PC-9 (cell line): ENCODE measurements around the gene PHC2. TPM values are rescaled to one million over a fixed set of nuclear protein-coding genes. Genes with fewer than 3 reads are reported as not detected.

Experiments
- BruUV-seq: library from RNA; stranded (reverse); fragments of 400-500 nt; replicated peaks from 2 replicates; lab custom pipeline; 2021; lab: Mats Ljungman, UMichigan
- CTCF ChIA-PET: fragments of 300-600 bp; sonication (Branson Sonifier 250); formaldehyde crosslinking; loops from one replicate; lab custom pipeline; 2022; ENCODE audit warnings: antibody characterized with exemption; lab: Charles Lee
- POLR2A ChIA-PET: fragments of 300-600 bp; sonication (Branson Sonifier 250); formaldehyde crosslinking; loops from one replicate; lab custom pipeline; 2022; ENCODE audit warnings: antibody characterized with exemption; ENCODE audit not compliant: unreplicated experiment; lab: Charles Lee
- DNase-seq, 2 experiments: peaks; one replicate each; pipeline versions ENCODE4 v3.0.0 to v3.0.0-alpha.2; 2015 to 2022; ENCODE audit warnings: mixed read lengths in 1 of 2
- H2AFZ ChIP-seq: fragments of 200-600 bp; sonication (generic); 2 replicates; pipeline ENCODE4 v1.8.1; 2017; ENCODE audit warnings: antibody characterized with exemption
- H3F3A ChIP-seq: fragments of 200-600 bp; sonication (generic); 2 replicates; pipeline ENCODE4 v1.8.1; 2017; ENCODE audit warnings: antibody characterized with exemption, mild to moderate bottlenecking, low read depth; ENCODE audit not compliant: insufficient read depth
- H3K27ac ChIP-seq: fragments of 200-600 bp; sonication (generic); 2 replicates; pipeline ENCODE4 v1.6.1; 2016; ENCODE audit warnings: mixed run types
- H3K27me3 ChIP-seq: fragments of 200-600 bp; sonication (generic); 2 replicates; pipeline ENCODE4 v1.6.1; 2016; ENCODE audit warnings: low read depth, mixed run types; ENCODE audit not compliant: insufficient read depth
- H3K36me3 ChIP-seq: fragments of 200-600 bp; sonication (generic); 2 replicates; pipeline ENCODE4 v1.6.1; 2016; ENCODE audit warnings: low read depth, mixed run types
- H3K4me1 ChIP-seq: fragments of 200-600 bp; sonication (generic); replicated peaks from 2 replicates; pipeline ENCODE4 v1.6.1; 2016; ENCODE audit warnings: mixed run types; ENCODE audit not compliant: insufficient read depth
- H3K4me2 ChIP-seq: fragments of 200-600 bp; sonication (generic); 2 replicates; pipeline ENCODE4 v1.6.1; 2017; ENCODE audit warnings: mixed run types
- H3K4me3 ChIP-seq: fragments of 200-600 bp; sonication (generic); 2 replicates; pipeline ENCODE4 v1.6.1; 2016; ENCODE audit warnings: mixed run types
- H3K79me2 ChIP-seq: fragments of 200-600 bp; sonication (generic); 2 replicates; pipeline ENCODE4 v1.6.1; 2017; ENCODE audit warnings: low read depth, mixed run types
- H3K9me2 ChIP-seq: fragments of 200-600 bp; sonication (generic); 2 replicates; pipeline ENCODE4 v1.8.1; 2017; ENCODE audit warnings: mild to moderate bottlenecking; ENCODE audit not compliant: insufficient read depth
- H3K9me3 ChIP-seq: fragments of 200-600 bp; sonication (generic); 2 replicates; pipeline ENCODE4 v1.8.1; 2016; ENCODE audit warnings: low read depth; ENCODE audit not compliant: insufficient read depth
- H4K20me1 ChIP-seq: fragments of 200-600 bp; sonication (generic); 2 replicates; pipeline ENCODE4 v1.8.1; 2017; ENCODE audit not compliant: insufficient read depth
- CTCF ChIP-seq: fragments of 200-600 bp; sonication (generic); conservative IDR thresholded peaks from 2 replicates; pipeline ENCODE4 v1.6.1; 2017; ENCODE audit warnings: mixed run types, antibody characterized with exemption, mild to moderate bottlenecking, moderate library complexity
- EZH2 ChIP-seq: fragments of 200-600 bp; sonication (generic); IDR thresholded peaks from 2 replicates; pipeline ENCODE4 v1.8.0; 2017; ENCODE audit warnings: antibody characterized with exemption, low read depth
- intact Hi-C: fragments of 100-400 bp; cut with micrococcal nuclease; formaldehyde crosslinking; loops from one replicate; pipeline ENCODE4 v1.10.0; 2022; ENCODE audit not compliant: unreplicated experiment
- total RNA-seq: library from RNA; stranded (reverse); gene quantifications from 2 replicates; pipeline ENCODE4 v1.2.3, GENCODE V29; 2021

The PHC2 gene
- total RNA-seq, 1 experiment from 2014 or later, result 48.1 TPM

- Histone ChIP-seq H3K4me3 (no peak overlapping the region), H3K9me3 (no peaks in the 10 kb centered on the region), H3F3A (peaks cover 17% of the 10 kb centered on the region; the same call in 1 of the 2 replicates), H3K79me2 (no peaks in the 10 kb centered on the region), H3K27ac (0 out of 2 replicates have a peak overlapping the region, but pooled peaks have one; percentile 64), H2AFZ (no peak overlapping the region), H4K20me1 (no peaks in the 10 kb centered on the region), H3K4me1 (peaks cover 27% of the 10 kb centered on the region), H3K27me3 (no peaks in the 10 kb centered on the region), H3K36me3 (no peaks in the 10 kb centered on the region), H3K4me2 (0 out of 2 replicates have a peak overlapping the region, but pooled peaks have one; percentile 37), H3K9me2 (no peaks in the 10 kb centered on the region)
- CTCF ChIA-PET, result no interaction called here
- DNase-seq, result no peak
- no TSS peak for BruUV-seq
- intact Hi-C loops, result no loop called here
- no peak for TF ChIP-seq EZH2
- TF ChIP-seq CTCF, result no peak
- POLR2A ChIA-PET, result interaction anchor here (0.6 kb wide), 2 partner anchors 188 to 335 kb away, joined by 3 to 5 read pairs; no protein-coding TSS in a partner anchor
These were observed 30.2 kb upstream of the PHC2 start for GRCh38 chr1:33460947-33461629.

- intact Hi-C loops, result no loop called here
- Histone ChIP-seq H3K9me2 (no peaks in the 10 kb centered on the region), H3K9me3 (no peaks in the 10 kb centered on the region), H2AFZ (0 out of 2 replicates have a peak overlapping the region, but pooled peaks have one; percentile 39), H3K27me3 (no peaks in the 10 kb centered on the region), H3F3A (peaks cover 17% of the 10 kb centered on the region; the same call in 1 of the 2 replicates), H3K79me2 (no peaks in the 10 kb centered on the region), H3K4me2 (peak overlapping the region; percentile 37), H4K20me1 (no peaks in the 10 kb centered on the region), H3K4me3 (no peak overlapping the region), H3K27ac (peak overlapping the region; percentile 64), H3K36me3 (no peaks in the 10 kb centered on the region), H3K4me1 (peaks cover 33% of the 10 kb centered on the region)
- DNase-seq, result peak; percentile 26 to 72
- ChIA-PET POLR2A (no interaction called here), CTCF (no interaction called here)
- no peak for TF ChIP-seq EZH2
- no peak for TF ChIP-seq CTCF
- no TSS peak for BruUV-seq
These were observed 29.2 kb upstream of the PHC2 start for GRCh38 chr1:33460144-33460543.

- intact Hi-C loops, result loop anchor here (5.0 kb wide), 5 partner anchors 92 to 362 kb away; no protein-coding TSS in a partner anchor
- H3K9me3 ChIP-seq, result no peaks in the 10 kb centered on the region
- H4K20me1 ChIP-seq, result no peaks in the 10 kb centered on the region
- H3K4me3 ChIP-seq, result no peak overlapping the region
- ChIA-PET POLR2A (no interaction called here), CTCF (no interaction called here)
- peaks cover 33% of the 10 kb centered on the region for H3K4me1 ChIP-seq
- DNase-seq, result no peak
- no TSS peak for BruUV-seq
- no peaks in the 10 kb centered on the region for H3K79me2 ChIP-seq
- TF ChIP-seq EZH2 (no peak), CTCF (no peak)
- 0 out of 2 replicates have a peak overlapping the region, but pooled peaks have one; percentile 39 for H2AFZ ChIP-seq
- no peaks in the 10 kb centered on the region for H3K27me3 ChIP-seq
- peak overlapping the region; percentile 37 for H3K4me2 ChIP-seq
- H3K36me3 ChIP-seq, result no peaks in the 10 kb centered on the region
- H3F3A ChIP-seq, result peaks cover 17% of the 10 kb centered on the region; the same call in 1 of the 2 replicates
- peak overlapping the region; percentile 64 for H3K27ac ChIP-seq
- H3K9me2 ChIP-seq, result no peaks in the 10 kb centered on the region
These were observed 28.8 kb upstream of the PHC2 start for GRCh38 chr1:33459691-33460090.
